ENCODE data around the gene ZNF808. TPM values are rescaled to one million over a fixed set of nuclear protein-coding genes. Genes with fewer than 3 reads are reported as not detected.

The ZNF808 gene
- total and polyA plus RNA-seq, 2 of the 4 experiments (the other 2 are of a cell fraction), result 3.6 to 19.9 TPM

- H2AK9ac ChIP-seq (replicated peaks; ENCODE audit: low read depth, low read length, poor library complexity), result peak overlapping the region; percentile 60
- H3K18ac ChIP-seq (ENCODE audit: low read depth, low read length), result no peak overlapping the region
- H4K5ac ChIP-seq (ENCODE audit: low read depth, low read length), result no peak overlapping the region
- BruUV-seq (replicated peaks), result no TSS peak
- H3K4ac ChIP-seq (ENCODE audit: low read depth, low read length), result 0 out of 2 replicates have a peak overlapping the region, but pooled peaks have one; percentile 14
- H4K20me1 ChIP-seq (ENCODE audit: insufficient read depth, low read length), result no peaks in the 10 kb centered on the region
- H3K27me3 ChIP-seq (ENCODE audit: control insufficient read depth, insufficient read depth, low read length), result no peaks in the 10 kb centered on the region
- H3K14ac ChIP-seq (replicated peaks; ENCODE audit: low read depth, low read length), result 0 out of 2 replicates have a peak overlapping the region, but pooled peaks have one; percentile 5
- H2AK5ac ChIP-seq (ENCODE audit: low read depth, low read length), result no peak overlapping the region
- H3K9me3 ChIP-seq (ENCODE audit: control insufficient read depth, insufficient read depth, low read length), result peaks cover 2% of the 10 kb centered on the region; the same call in 1 of the 2 replicates
- in situ Hi-C loops (cut with MboI; ENCODE audit: low sequenced_read_pairs) (no loop called here), dilution Hi-C loops (cut with HindIII; ENCODE audit: low sequenced_read_pairs, unreplicated experiment) (no loop called here), intact Hi-C loops (cut with micrococcal nuclease) (loop anchor here (10.0 kb wide), 1 partner anchor 209 kb away; no protein-coding TSS in a partner anchor)
- ChIA-PET POLR2A (ENCODE audit: unreplicated experiment) (no interaction called here), CTCF (no interaction called here)
- no peak overlapping the region for H2BK20ac ChIP-seq (ENCODE audit: low read depth, low read length)
- no peak overlapping the region for H3K56ac ChIP-seq (ENCODE audit: extremely low read depth, insufficient read depth, low read length)
- peak overlapping the region; percentile 44; the same call in 1 of the 2 replicates for H3K9ac ChIP-seq (ENCODE audit: low read depth, low read length)
- peak overlapping the region; percentile 15 for H2BK5ac ChIP-seq (ENCODE audit: low read depth, low read length, poor library complexity, severe bottlenecking)
- no peak overlapping the region for H3K23ac ChIP-seq (ENCODE audit: low read depth, low read length)
- no peak overlapping the region for H2BK15ac ChIP-seq (ENCODE audit: low read depth, low read length)
- H4K8ac ChIP-seq (ENCODE audit: low read depth in 2 of 2, low read length in 2 of 2), result peak overlapping the region; percentile 52 to 64; a peak in 3 of 4 replicates
- H3K27ac ChIP-seq (ENCODE audit: insufficient read depth, low read length), result peak overlapping the region; percentile 75; the same call in 1 of the 2 replicates
- 2% methylated on average over 26 of the region's 50 CpGs; no CpG with 5 or more reads in 1 of the 2 experiments for WGBS, 2 experiments (ENCODE audit: extremely low coverage in 2 of 2, insufficient read length in 1 of 2)
- H3K79me1 ChIP-seq (ENCODE audit: low read depth in 1 of 2, low read length in 2 of 2), result peaks cover 21 to 25% of the 10 kb centered on the region in 2 experiments
- H3K36me3 ChIP-seq (ENCODE audit: control insufficient read depth, insufficient read depth, low read length), result peaks cover 7% of the 10 kb centered on the region
- no peak overlapping the region for H2BK120ac ChIP-seq (ENCODE audit: low read depth, low read length)
- no peaks in the 10 kb centered on the region for H3K9me1 ChIP-seq (ENCODE audit: insufficient read depth, low read length)
- DNase-seq (peak; percentile 61), ATAC-seq (ENCODE audit: low read depth) (peak; percentile 99)
- peak overlapping the region; percentile 93 for H2AFZ ChIP-seq (replicated peaks; ENCODE audit: low read length, poor library complexity)
- H3K4me3 ChIP-seq (ENCODE audit: insufficient read depth, low read depth, low read length), result peak overlapping the region; percentile 57
- H4K91ac ChIP-seq (ENCODE audit: insufficient read depth, low read depth, low read length), result peak overlapping the region; percentile 5; the same call in 1 of the 2 replicates
- H3K4me2 ChIP-seq (ENCODE audit: low read depth, low read length), result peak overlapping the region; percentile 93
- TF ChIP-seq POLR2A (IDR thresholded peaks at IDR 0.05; ENCODE audit: low read depth, low read length), result no peak
- no peak for TF ChIP-seq RAD21 (IDR thresholded peaks at IDR 0.05; ENCODE audit: low read length)
- peak; percentile 36; the same call in 1 of the 2 replicates for TF ChIP-seq MAZ (IDR thresholded peaks at IDR 0.05; ENCODE audit: borderline replicate concordance, low read depth, low read length)
- TF ChIP-seq MXI1 (IDR thresholded peaks at IDR 0.05; ENCODE audit: borderline replicate concordance, low read depth, low read length), result peak; percentile 82; the same call in 1 of the 2 replicates
- H3K4me1 ChIP-seq (ENCODE audit: control insufficient read depth, insufficient read depth, low read length), result no peaks in the 10 kb centered on the region; the same call in 1 of the 2 replicates
These were observed 8.4 kb downstream of the ZNF808 start for GRCh38 chr19:52535771-52536447.

Data from IMR-90 (cell line).